Neural cell (in vitro differentiated cells): ENCODE results near the gene MASP2. TPM values are rescaled to one million over a fixed set of nuclear protein-coding genes. Genes with fewer than 3 reads are reported as not detected.

Source experiments
- H2AFZ ChIP-seq: fragments of 200-600, 300-800 bp; sonication (generic), shearing (Covaris generic); 2 replicates; pipeline ENCODE4 v1.6.0; 2014; ENCODE audit warnings: low read depth, mild to moderate bottlenecking, antibody characterized with exemption, low read length, moderate library complexity
- H3F3A ChIP-seq: fragments of 200-600 bp; shearing (Covaris generic); 2 replicates; pipeline ENCODE4 v1.6.1; 2016; ENCODE audit warnings: mild to moderate bottlenecking, moderate library complexity, mixed read lengths, antibody characterized with exemption, low read length; ENCODE audit not compliant: insufficient read depth, poor library complexity, severe bottlenecking
- H3K27ac ChIP-seq: fragments of 200-600, 300-800 bp; sonication (generic), shearing (Covaris generic); 2 replicates; pipeline ENCODE4 v1.5.1; 2014; ENCODE audit warnings: mild to moderate bottlenecking, low read length, moderate library complexity
- H3K27me3 ChIP-seq: fragments of 300-800, 200-600 bp; sonication (generic), shearing (Covaris generic); 2 replicates; pipeline ENCODE4 v1.6.0; 2014; ENCODE audit warnings: mild to moderate bottlenecking, low read depth, low read length, moderate library complexity; ENCODE audit not compliant: insufficient read depth
- H3K36me3 ChIP-seq: fragments of 300-800, 200-600 bp; sonication (generic), shearing (Covaris generic); 2 replicates; pipeline ENCODE4 v1.5.1; 2014; ENCODE audit warnings: mild to moderate bottlenecking, antibody characterized with exemption, low read length, moderate library complexity; ENCODE audit not compliant: insufficient read depth
- H3K4me2 ChIP-seq: fragments of 300-800, 200-600 bp; sonication (generic), shearing (Covaris generic); 2 replicates; pipeline ENCODE4 v1.6.0; 2014; ENCODE audit warnings: mild to moderate bottlenecking, low read length
- H3K4me3 ChIP-seq: fragments of 300-800, 200-600 bp; sonication (generic), shearing (Covaris generic); 2 replicates; pipeline ENCODE4 v1.5.1; 2014; ENCODE audit warnings: mild to moderate bottlenecking, low read length, moderate library complexity
- H3K79me2 ChIP-seq: fragments of 200-600 bp; shearing (Covaris generic); replicated peaks from 2 replicates; pipeline ENCODE4 v1.6.0; 2014; ENCODE audit warnings: mild to moderate bottlenecking, low read length, moderate library complexity; ENCODE audit not compliant: insufficient read depth
- H3K9ac ChIP-seq: fragments of 300-800, 200-600 bp; sonication (generic), shearing (Covaris generic); 2 replicates; pipeline ENCODE4 v1.6.1; 2016; ENCODE audit warnings: mild to moderate bottlenecking, low read length, mixed read lengths
- H3K9me2 ChIP-seq: fragments of 200-600 bp; shearing (Covaris generic); 2 replicates; pipeline ENCODE4 v1.6.1; 2016; ENCODE audit warnings: mild to moderate bottlenecking, low read length, mixed read lengths; ENCODE audit not compliant: insufficient read depth
- H3K9me3 ChIP-seq: fragments of 200-600, 300-800 bp; sonication (generic), shearing (Covaris generic); 2 replicates; pipeline ENCODE4 v1.6.1; 2016; ENCODE audit warnings: mild to moderate bottlenecking, mixed run types, low read length, moderate library complexity, mixed read lengths
- H4K20me1 ChIP-seq: fragments of 200-600 bp; shearing (Covaris generic); 2 replicates; pipeline ENCODE4 v1.6.1; 2016; ENCODE audit warnings: mild to moderate bottlenecking, mixed run types; ENCODE audit not compliant: insufficient read depth
- CTCF ChIP-seq: fragments of 450-650 bp; IDR thresholded peaks from 2 replicates; pipeline ENCODE4 v1.5.1; 2014; ENCODE audit warnings: antibody characterized with exemption, mild to moderate bottlenecking, moderate library complexity; ENCODE audit not compliant: poor library complexity, severe bottlenecking
- EP300 ChIP-seq: fragments of 450-650 bp; conservative IDR thresholded peaks from 2 replicates; pipeline ENCODE4 v1.6.1; 2014; ENCODE audit warnings: antibody characterized with exemption, mild to moderate bottlenecking, moderate library complexity; ENCODE audit not compliant: poor library complexity, severe bottlenecking
- EZH2 ChIP-seq: fragments of 200-600, 300-800 bp; shearing (Covaris generic), sonication (generic); IDR thresholded peaks from 2 replicates; pipeline ENCODE4 v1.6.1; 2014; ENCODE audit warnings: antibody characterized with exemption, low read length, borderline replicate concordance, mild to moderate bottlenecking; ENCODE audit not compliant: insufficient read depth, poor library complexity, severe bottlenecking
- MXI1 ChIP-seq: fragments of 450-650 bp; conservative IDR thresholded peaks from 2 replicates; pipeline ENCODE4 v1.6.1; 2014; ENCODE audit warnings: antibody characterized with exemption, mild to moderate bottlenecking; ENCODE audit not compliant: poor library complexity, severe bottlenecking
- POLR2AphosphoS5 ChIP-seq: IDR thresholded peaks from 2 replicates; pipeline ENCODE4 v1.6.1; 2012
- RAD21 ChIP-seq: fragments of 450-650 bp; conservative IDR thresholded peaks from 2 replicates; pipeline ENCODE4 v1.6.1; 2014; ENCODE audit warnings: antibody characterized with exemption, mild to moderate bottlenecking, moderate library complexity
- REST ChIP-seq: IDR thresholded peaks from 2 replicates; pipeline ENCODE4 v1.6.1; 2012; ENCODE audit warnings: borderline replicate concordance
- SMC3 ChIP-seq: fragments of 450-650 bp; conservative IDR thresholded peaks from 2 replicates; pipeline ENCODE4 v1.6.1; 2014; ENCODE audit warnings: antibody characterized with exemption, mild to moderate bottlenecking, moderate library complexity; ENCODE audit not compliant: poor library complexity
- TAF1 ChIP-seq: IDR thresholded peaks from 2 replicates; pipeline ENCODE4 v1.6.1; 2012; ENCODE audit warnings: low read depth
- polyA plus RNA-seq: library from polyadenylated mRNA; depleted of rRNA; stranded (reverse); fragments of >200 nt; gene quantifications from 2 replicates; pipeline ENCODE4 v1.2.3, GENCODE V29; 2014

MASP2 gene
- polyA plus RNA-seq, 1 donor from 2014 or later: not detected

- peak within 1 kb of the TSS; percentile 90 for H3K4me2 ChIP-seq
- no peaks in the 10 kb centered on the region for H4K20me1 ChIP-seq
- H3K27me3 ChIP-seq: no peaks in the 10 kb centered on the region
- peak within 1 kb of the TSS; percentile 93 for H3K4me3 ChIP-seq
- H3K79me2 ChIP-seq: peaks cover 22% of the 10 kb centered on the region
- H3K27ac ChIP-seq: peak within 1 kb of the TSS; percentile 92
- TF ChIP-seq RAD21 (peak; percentile 36), TAF1 (peak; percentile 94), SMC3 (no peak), POLR2AphosphoS5 (peak; percentile 99), CTCF (no peak), MXI1 (peak; percentile 72), EZH2 (no peak), REST (peak; percentile 87), EP300 (peak; percentile 64)
- peak within 1 kb of the TSS; percentile 91 for H2AFZ ChIP-seq
- peak within 1 kb of the TSS; percentile 97 for H3K9ac ChIP-seq
- no peaks in the 10 kb centered on the region for H3K36me3 ChIP-seq
- no peaks in the 10 kb centered on the region for H3F3A ChIP-seq
- no peaks in the 10 kb centered on the region for H3K9me2 ChIP-seq
- H3K9me3 ChIP-seq: no peaks in the 10 kb centered on the region
Observed at GRCh38 chr1:11012260-11013159, 34.5 kb downstream of the MASP2 start, which contains the start of gene TARDBP. Gene TARDBP (plus strand): TSS chr1:11012654. CDS start chr1:11013728, 1,074 bp downstream.

- Histone ChIP-seq H2AFZ (no peak overlapping the region), H3K4me2 (no peak overlapping the region), H3K9me2 (no peaks in the 10 kb centered on the region), H3K27me3 (no peaks in the 10 kb centered on the region), H3K9me3 (no peaks in the 10 kb centered on the region), H3K36me3 (no peaks in the 10 kb centered on the region), H3K27ac (no peak overlapping the region), H3K9ac (no peak overlapping the region), H3F3A (no peaks in the 10 kb centered on the region), H3K79me2 (no peaks in the 10 kb centered on the region), H4K20me1 (no peaks in the 10 kb centered on the region), H3K4me3 (no peak overlapping the region)
- TF ChIP-seq MXI1 (no peak), CTCF (no peak), SMC3 (no peak), RAD21 (no peak), EZH2 (no peak), TAF1 (no peak), EP300 (no peak), REST (no peak), POLR2AphosphoS5 (no peak)
Observed at GRCh38 chr1:11000526-11000925, 46.5 kb downstream of the MASP2 start.
